Activated naive CD4-positive, alpha-beta T cell treated with Interleukin-2 at 50 U/mL for 16 hours (primary cell): ENCODE results near the gene REPS1.
"Not testable (repeated sequence)": the region's sequence is repeated elsewhere in the genome, so short reads cannot be mapped to it uniquely, and the experiment has no call there.

Source experiments
- DNase-seq: peaks from one replicate; pipeline ENCODE4 v3.0.0-alpha.2; 2020

REPS1 gene

DNA sequence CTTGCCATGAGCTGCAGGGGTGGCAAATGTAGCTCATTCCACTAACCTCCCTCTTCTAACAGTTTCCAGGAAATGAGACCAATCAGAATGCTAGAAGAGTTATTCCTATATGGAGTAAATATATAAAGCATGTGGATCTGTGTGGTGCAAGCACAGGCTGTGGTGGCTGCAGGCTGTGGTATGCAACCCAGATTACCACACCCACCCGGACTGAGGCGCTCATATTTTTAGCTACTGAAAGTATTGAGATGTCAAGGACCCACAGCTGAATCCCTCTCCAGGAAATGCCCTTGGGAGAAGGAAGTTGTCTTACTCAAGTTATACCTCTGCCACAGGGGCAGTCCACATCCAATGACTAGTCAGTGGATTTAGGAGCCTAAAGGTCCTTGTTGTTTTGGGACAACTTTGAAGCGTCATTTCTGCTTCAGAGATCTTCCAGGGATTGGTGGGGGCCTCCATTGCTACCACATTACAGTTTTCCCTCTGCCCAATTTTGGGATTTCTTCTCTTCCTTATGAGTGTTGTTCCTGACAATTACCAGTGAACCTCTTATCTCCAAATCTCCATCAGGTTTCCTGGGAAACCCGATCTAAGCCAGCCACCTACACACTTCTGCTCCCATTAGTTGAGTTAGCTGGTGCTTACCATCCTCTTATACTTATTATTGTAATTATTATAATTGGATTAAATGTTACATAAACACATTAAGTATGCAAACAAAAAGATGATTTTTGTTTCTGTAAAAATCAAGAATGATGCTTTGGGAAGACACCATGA lies 12.1 kb upstream of the REPS1 start:
- no peak for DNase-seq

DNA sequence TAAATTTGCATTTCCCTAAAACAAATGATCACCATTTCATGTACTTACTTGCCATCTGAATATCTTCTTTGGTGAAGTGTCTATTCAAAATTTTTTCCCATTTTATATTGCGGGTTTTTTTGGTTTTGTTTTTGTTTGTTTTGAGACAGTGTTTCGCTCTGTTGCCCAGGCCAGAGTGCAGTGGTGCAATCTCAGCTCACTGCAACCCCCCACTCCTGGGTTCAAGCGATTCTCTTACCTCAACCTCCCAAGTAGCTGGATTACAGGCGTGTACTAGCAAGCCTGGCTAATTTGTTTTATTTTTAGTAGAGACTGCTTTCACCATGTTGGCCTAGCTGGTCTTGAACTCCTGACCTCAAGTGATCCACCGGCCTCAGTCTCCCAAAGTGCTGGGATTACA lies 9.1 kb upstream of the REPS1 start:
- no peak for DNase-seq

DNA sequence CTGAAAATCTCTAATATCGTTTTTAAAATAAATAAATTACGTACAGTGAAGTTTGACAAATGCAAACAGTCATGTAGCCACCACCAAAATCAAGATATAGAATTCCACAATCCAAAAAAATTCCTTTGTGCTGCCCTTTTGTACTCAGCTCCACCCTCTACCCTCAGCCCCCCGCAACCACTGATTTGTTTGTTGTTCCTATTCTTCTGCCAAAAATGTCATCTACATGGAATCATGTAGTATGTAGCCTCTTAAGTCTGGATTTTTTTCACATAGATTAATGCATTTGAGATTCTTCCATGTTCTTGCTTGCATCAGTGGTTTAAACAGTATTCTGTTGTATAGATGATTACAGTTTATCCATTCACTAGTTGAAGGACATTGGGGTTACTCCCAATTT lies 8.5 kb upstream of the REPS1 start:
- DNase-seq, result no peak

DNA sequence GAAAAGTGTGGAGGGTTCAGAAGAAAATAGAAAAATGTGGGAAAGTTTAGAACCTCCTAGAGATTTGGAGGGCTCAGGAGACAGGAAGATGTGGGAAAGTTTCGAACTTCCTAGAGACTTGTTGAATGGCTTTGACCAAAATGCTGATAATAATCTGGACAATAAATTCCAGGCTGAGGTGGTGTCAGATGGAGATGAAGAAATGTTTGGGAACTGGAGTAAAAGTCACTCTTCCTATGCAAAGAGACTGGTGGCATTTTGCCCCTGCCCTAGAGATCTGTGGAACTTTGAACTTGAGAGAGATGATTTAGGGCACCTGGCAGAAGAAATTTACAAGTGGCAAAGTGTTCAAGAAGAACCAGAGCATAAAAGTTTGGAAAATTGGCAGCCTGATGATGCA lies 5.4 kb upstream of the REPS1 start:
- not testable (repeated sequence) for DNase-seq

DNA sequence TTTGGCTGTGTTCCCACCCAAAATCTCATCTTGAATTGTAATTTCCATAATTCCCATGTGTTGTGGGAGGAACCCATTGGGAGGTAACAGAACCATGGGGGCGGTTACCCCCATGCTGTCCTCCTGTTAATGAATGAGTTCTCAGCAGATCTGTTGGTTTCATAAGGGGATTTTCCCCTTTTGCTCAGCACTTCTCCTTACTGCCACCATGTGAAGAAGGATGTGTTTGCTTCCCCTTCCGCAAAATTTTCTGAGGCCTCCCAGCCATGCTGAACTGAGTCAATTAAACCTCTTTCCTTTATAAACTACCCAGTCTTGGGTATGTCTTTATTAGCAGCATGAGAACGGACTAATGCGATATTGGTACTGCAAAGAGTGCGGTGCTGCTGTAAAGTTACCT lies 4.9 kb upstream of the REPS1 start:
- not testable (repeated sequence) for DNase-seq

DNA sequence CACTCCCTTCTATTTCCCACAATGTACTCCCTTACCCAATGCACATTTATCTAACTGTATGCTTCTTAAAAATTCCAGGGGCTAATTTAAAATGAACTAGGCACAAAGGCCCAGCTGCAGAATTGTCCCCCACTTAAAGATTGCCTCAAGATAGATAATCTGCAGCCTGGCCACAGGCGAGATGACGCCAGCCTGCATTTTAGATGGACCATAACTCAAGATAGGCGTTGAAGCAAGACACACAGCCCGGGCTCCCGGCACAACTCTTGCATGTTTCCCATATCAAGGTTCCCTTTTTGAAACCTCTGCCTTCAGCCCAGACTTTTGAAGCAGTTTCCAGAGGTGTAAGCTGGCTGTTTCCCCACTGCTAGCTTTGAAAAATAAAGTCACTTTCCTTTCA lies 3.2 kb upstream of the REPS1 start:
- no peak for DNase-seq

DNA sequence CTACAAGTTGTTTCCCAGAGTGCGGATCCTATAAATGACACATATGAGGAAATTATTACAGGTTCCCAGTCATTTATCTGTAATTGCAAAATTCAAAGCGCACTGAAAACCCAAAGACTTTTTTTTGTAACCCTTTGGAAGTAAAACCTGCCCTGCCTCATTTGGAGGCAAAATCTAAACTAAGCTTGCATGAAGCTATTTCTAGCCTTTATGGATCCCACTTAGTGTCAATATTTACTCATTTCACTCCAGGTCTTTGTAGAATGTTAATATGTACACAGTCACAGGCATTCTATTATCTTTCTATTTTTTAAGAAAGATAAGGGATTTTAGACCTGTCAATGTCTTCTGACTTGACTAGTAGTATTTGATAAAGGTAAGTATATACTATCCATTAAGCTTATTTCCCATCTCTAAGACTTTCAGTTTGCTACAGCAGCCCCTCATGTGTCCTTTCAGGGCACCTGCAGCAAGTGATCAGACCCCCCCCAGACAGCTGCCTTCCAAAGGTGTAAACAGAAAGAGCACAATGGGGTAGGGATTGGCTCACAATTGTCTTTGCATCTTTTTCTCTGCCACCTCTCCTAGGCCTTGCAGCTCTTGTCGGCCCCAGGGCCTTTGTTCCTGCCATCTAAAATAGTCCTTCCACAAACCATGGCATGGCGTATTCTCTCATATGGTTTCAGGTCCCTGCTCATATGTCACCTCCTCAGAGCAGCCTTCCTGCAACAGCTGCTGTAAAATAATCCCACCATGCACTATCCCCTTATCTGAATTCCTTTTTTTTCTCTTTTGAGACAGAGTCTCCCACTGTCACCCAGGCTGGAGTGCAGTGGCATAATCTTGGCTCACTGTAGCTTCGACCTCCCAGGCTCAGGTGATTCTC lies 1.3 kb upstream of the REPS1 start:
- DNase-seq, result no peak

DNA sequence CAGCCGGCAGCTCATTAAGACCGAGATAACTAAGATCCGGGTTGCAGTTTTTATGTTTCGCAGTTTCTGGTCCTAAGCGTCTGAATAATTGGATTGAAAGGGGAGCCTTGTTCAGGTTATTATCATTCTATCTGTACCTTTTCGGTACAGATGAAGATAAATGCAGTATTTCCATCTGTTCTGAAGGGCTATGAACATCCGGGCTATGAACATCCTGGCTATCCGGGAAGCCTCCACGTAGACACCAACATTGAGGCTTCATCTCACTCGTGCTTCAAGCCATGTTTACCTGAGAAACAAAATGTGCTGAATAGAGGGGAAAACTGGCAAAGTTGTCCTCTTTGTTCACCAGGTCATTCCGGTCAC lies 399 bp upstream of the REPS1 start:
- DNase-seq, result no peak

DNA sequence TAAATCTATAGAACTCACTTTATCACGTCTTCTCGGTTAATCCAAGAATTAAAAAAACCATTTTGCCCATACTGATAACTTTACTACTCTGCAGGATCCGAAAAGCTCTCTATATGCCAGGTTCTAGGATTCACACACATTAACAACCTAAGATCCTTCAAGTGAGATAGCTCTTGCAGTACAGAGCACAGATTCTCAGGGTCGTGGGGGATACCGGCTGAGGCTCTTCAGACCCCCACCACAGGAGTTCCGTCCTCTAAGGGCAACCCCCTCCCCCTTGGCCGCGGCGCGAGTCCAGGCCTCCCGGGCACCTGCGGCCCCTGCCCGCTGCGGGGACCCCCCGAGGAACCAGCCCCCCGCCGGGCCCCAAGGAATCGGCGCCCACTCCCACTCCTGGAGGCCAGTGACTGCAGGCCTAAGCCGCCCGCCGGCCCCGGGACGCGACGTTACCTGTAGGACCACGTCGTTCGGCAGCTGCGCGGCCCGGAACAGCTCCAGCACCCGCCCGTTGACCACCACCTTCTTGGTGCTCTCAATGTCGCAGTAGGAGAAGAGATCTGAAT lies 892 bp downstream of the REPS1 start:
- DNase-seq, result no peak

DNA sequence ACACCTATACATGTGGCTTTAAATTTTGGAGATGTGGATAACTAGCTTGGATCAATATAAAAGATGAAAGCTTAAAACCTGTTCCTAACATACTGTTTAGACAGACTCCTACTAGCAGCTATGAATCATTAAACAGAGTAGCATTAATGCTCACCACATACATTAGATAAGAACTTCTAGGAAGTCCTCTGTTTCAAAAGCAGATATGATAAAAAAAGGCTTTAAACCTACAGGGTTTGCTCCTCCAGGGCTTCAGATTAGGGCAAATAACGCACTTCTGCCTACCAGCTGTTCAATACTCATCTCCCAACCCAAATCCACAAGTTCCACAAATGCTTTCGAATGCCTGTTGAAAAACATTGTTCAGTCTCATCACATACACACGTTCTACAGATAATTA lies 1.5 kb downstream of the REPS1 start:
- no peak for DNase-seq

DNA sequence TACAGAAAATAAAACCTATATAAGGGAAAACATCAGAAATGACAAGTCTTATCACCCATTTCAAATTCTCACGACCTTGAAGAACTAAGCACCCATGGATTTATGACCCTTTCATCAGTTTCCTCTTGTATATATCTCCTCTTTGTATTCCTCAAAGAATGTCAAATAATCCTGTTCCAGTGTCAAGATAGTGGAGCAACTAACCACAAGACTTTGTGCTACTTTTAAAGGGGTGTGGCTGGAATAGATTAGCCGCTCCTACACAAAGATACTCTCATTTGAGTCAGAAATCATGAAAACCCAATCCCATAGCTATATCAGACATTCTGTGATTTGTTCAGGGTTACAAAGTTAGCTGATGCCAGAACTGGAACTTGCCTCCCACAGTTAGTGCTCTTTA lies 6.6 kb downstream of the REPS1 start:
- no peak for DNase-seq

DNA sequence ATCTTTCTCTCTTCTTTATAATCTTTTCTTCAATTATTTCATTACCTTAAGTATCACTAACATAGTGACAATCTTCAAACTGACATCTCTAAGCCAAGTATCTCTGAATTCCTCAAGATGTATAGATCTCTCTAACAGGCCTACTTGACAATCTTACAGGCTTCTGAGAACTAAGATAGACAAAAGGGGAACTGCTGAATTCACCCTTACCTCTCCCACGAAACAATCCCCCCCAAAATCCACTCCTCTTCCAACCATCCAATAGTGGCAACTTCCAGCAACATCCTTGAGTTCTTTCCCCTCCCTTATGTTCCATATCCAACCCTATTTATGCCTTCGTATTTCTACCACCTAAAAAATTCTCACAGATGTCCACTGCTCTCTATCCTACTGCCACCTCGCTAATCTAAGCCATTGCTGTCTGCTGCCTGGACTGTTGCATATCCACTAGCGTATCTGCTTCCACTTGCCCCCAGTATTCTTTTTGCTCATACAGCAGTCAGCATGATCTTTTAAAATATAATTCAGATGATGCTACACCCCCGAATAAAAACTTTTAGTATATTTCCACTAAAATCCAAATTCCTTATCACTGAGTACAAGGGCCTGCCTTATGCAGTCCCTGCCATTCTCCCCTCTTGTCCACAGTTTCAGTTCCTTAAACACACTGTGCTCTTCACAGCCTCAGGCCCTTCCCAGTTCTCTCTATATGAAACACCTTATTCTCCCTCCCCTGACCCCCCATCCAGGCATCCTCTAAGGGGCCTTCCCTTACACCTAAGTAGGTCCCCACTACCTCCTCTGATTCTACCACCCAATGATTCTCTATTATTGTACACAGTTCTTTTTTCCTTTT lies 8.0 kb downstream of the REPS1 start:
- no peak for DNase-seq

DNA sequence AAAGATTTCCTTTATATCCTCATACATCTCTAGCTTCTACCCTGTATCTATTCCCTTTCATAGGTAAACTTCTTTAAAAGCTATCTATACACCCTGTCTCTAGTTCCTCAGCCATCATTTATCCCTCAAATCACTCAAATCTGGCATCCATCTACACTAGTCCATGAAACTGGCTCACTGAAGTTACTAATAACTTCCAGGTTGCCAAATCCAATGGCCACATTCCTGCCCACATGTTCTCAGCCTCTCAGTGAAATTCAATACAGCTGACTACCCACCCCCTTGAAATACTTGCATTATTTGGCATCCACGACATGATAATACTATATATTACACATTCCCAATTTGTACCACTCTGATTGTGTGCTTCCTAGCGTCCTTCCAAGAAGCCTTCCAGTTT lies 8.7 kb downstream of the REPS1 start:
- DNase-seq, result no peak

DNA sequence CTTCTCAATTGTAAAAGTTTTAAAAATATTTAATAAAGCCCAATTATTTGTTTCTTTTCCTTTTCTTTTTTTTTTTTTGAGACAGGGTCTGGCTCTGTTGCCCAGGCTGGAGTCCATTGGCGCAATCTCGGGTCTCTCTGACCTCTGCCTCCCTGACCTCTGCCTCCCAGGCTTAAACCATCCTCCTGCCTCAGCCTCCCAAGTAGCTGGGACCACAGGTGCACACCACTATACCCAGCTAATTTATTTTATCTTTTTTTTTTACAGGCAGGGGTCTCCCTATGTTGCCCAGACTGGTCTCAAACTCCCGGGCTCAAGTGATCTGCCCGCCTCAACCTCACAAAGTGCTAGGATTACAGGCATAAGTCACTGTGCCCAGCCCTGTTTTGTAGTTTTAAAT lies 9.8 kb downstream of the REPS1 start:
- no peak for DNase-seq

DNA sequence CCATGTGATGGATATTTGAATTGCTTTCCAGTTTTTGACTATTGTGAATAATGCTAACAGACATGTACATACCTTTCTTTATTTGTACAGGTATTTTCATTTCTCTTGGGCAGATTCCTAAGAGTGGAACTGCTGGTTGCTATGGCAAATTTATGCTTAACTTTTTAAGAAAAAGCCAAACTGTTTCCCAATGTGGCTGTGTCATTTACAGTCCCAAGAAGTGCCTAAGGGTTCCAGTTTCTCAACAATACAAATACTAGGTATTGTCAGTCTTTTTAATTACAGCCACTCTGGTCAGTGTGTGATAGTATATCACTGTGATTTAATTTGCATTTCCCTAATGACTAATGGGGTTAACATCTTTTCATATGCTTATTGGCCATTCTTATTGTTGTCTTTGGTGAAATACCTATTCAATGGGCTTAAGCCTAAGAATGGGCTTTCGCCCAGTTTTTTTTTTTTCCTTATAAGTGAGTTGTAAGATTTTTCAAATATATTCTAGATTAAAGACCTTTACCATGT lies 10.3 kb downstream of the REPS1 start:
- DNase-seq, result no peak

DNA sequence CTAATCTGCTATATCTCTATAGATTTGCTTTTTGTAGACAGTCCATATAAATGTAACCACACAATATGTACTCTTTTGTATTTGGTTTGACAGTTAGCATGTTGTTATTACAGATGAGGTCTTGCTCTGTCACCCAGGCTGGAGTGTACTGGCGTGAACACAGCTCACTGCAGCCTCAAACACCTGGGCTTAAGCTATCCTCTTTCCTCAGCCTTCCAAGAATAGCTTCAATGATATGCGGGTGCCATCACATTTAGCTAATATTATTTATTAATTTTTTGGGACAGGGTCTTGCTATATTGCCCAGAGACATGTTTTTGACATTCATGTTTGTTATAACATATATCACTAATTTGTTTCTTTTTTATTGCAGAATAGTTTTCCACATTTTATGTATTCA lies 10.8 kb downstream of the REPS1 start:
- DNase-seq, result no peak

DNA sequence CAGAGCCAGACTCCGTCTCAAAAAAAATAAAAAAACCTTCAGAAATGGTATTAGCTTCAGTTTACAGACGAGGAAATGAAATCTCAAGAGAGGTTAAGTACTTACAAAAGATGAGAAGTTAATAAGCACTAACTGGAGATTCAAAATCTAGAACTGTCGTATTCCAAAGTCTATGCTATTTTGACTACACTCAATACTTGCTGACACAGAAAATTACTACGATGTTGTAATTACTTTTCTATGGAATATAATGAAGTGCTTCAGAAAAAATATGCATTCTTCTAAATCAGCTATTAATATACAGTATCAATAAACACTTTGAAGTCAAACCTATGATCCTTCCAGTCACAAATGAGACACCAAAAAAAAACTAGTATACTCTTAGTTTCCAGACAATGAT lies 12.2 kb downstream of the REPS1 start:
- no peak for DNase-seq

DNA sequence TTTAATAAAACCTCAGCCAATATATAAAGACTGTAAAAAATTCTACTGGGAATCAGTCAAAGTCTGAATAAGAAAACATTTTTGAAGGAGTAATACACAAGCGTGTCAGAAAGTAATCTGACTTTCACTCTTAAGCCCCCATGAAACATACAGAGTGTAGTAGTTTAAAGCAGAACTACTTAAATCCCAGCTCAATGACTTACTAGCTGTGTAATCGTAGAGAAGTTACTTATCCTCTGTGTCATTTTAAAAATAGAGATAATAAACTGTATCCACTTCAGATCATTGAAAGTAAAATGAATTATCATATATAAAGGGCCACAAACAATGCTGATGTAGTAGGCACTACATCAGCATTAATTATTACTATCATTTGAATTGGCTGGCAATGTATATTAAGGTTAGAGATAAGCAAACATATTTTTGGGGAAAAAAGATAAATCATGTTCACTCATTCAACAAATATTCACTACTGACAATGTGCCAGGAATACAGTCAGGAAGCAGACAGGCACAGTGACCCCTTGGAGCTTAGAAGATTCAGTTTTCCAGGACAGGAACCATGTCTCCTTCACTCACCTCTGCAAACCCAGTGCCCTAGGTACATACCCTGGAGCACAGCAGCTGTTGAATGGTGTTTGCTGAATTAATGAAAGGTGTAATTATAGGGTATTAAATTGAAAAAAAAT lies 14.4 kb downstream of the REPS1 start:
- DNase-seq, result no peak

DNA sequence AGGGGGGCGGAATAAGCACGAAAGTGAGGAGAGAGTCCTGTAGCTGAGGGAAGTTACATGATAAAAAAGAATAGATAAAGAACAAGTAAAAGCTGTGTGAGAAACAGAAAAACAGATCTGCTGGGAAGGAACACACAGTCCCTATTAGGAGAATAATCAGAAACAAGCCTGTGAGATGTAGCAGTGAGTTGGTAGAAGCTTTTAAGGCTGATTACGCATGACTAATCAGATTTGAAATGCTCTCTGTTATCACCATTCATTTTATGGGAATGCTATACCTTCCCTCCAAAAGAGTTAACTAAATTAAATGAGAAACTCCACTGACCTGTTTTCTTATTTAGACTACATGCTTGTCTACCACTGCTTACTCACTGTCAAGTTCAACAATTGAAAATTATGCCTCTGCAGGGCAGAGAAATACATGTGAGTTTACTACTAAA lies 15.8 kb downstream of the REPS1 start:
- DNase-seq, result no peak

DNA sequence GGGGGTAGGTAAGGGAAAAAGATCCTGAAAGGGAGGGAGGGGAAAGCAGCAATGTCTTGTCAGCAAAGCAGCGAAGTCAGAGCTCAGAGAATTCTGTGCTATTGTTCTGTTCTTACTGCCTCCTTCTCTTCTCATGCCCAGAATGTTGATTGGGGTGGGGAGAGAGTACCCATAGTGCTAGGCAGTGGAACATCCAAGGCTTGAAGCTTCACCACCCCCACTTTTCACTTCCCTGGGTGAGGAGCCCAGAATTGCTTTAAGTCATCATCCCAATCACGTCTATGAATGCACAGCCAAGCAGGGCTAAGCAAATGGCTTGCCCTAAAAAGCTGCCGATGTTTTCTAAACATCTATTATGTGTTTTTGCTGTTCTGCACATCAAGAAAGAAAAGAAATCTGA lies 16.5 kb downstream of the REPS1 start:
- no peak for DNase-seq

DNA sequence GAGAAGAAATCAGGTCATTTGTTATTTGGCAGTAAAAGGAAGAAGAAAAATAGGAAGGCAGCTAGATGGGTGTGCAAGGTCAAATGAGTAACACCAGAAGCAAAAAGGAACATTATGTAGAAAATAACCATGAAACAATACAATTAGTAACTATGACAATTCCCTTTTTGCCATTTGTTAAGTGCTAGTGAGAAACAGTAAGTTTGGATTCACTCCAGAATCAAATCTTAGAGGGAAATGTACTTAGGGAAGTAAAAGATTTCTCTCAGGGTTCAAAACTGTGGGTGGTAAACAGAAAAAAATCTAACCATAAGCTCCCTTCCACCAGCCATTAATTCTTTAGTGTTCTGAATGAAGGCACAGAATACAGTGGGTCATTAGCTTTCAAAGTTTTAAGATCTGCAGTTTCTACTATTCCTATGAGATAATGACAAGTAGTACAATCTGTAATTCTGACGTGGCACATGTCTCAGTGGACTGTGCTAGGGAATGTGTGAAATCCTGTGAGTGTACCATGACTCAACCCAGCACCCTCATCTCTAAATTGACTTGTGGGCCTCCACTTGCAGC lies 17.1 kb downstream of the REPS1 start:
- DNase-seq, result peak; percentile 24

DNA sequence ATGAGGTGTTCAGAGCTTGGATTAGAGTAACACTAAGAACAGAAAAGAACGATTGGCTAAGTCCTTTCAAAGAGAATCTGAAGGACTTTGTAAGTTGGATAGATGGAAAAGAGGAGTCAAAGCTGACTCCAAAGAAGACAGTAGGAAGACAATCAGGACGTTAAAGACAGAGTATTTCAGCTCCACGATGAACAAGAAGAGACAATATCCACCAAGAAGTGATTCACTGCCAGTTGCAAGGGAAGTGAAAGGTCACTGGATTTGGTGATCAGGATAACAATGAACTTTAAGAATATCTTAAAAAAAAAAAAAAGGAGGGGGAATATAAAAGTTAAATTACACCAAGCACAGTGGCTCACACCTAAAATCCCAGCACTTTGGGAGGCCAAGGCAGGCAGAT lies 17.9 kb downstream of the REPS1 start:
- DNase-seq, result no peak
